ENCODE data around the gene CXCL14. TPM values are rescaled to one million over a fixed set of nuclear protein-coding genes. Genes with fewer than 3 reads are reported as not detected.

Gene CXCL14
- polyA plus RNA-seq, 1 of the 3 experiments (the other 2 are of a cell fraction), result 0.05 TPM

DNA sequence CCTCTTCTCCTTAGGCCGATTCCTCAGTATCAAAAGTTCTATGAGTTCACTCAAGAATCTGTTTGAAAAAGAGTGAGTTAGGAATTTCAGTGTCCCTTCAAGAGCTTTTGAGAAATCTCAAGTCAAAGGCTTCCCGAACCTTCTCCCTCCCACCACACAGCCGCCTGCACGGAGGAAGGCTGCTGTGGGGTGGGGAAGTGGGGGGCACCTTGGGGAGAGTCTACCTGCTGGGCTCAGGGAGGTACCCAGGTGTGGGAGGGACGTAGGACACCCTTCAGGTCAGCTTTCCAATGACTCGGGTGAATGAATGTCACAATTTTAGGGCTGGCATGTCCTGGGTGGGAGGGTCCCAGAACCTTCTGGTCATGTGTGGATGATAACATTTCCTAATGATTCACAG lies 17.5 kb downstream of the CXCL14 start:
- Histone ChIP-seq H3K4me3 (ENCODE audit: low read depth in 2 of 2, low read length in 1 of 2) (no peak overlapping the region), H2AFZ (ENCODE audit: low read depth) (0 out of 2 replicates have a peak overlapping the region, but pooled peaks have one; percentile 87), H3K9me2 (no peaks in the 10 kb centered on the region), H4K20me1 (ENCODE audit: insufficient read depth) (no peaks in the 10 kb centered on the region), H3F3A (replicated peaks; ENCODE audit: insufficient read depth) (no peaks in the 10 kb centered on the region), H3K27ac (ENCODE audit: low read depth in 2 of 2, low read length in 1 of 2) (no peak overlapping the region), H3K4me1 (ENCODE audit: control insufficient read depth in 1 of 2, insufficient read depth in 2 of 2, low read depth in 1 of 2, low read length in 1 of 2) (no peaks in the 10 kb centered on the region; a peak in 1 of 4 replicates), H3K9me3 (no peaks in the 10 kb centered on the region), H3K36me3 (replicated peaks in 1 of 2; ENCODE audit: control insufficient read depth in 1 of 2, insufficient read depth in 2 of 2, low read length in 1 of 2) (no peaks in the 10 kb centered on the region), H3K27me3 (ENCODE audit: insufficient read depth) (peaks cover 17% of the 10 kb centered on the region), H3K9ac (no peak overlapping the region), H3K79me2 (ENCODE audit: insufficient read depth) (no peaks in the 10 kb centered on the region), H3K4me2 (no peak overlapping the region)
- WGBS (ENCODE audit: low lambda C conversion rate), result 94% methylated on average over 4 of the region's 6 CpGs
- TF ChIP-seq TAF1 (IDR thresholded peaks at IDR 0.05; ENCODE audit: borderline replicate concordance, low read depth, low read length), result no peak
- no peak for TF ChIP-seq RXRA (IDR thresholded peaks at IDR 0.05; ENCODE audit: borderline replicate concordance, low read depth)
- no peak for TF ChIP-seq TEAD4 (IDR thresholded peaks at IDR 0.05; ENCODE audit: borderline replicate concordance, insufficient read depth)
- TF ChIP-seq FOSL2 (IDR thresholded peaks at IDR 0.05; ENCODE audit: borderline replicate concordance, low read depth), result no peak
- TF ChIP-seq JUND (IDR thresholded peaks at IDR 0.05), result no peak
- no peak for TF ChIP-seq FOXM1 (IDR thresholded peaks at IDR 0.05; ENCODE audit: low read depth)
- TF ChIP-seq, protein P1, sequence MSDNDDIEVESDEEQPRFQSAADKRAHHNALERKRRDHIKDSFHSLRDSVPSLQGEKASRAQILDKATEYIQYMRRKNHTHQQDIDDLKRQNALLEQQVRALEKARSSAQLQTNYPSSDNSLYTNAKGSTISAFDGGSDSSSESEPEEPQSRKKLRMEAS (IDR thresholded peaks at IDR 0.05; ENCODE audit: low read depth), result no peak
- ChIA-PET POLR2A (no interaction called here), CTCF (interaction anchor here (0.6 to 25.1 kb wide), 51 partner anchors 10 to 662 kb away, joined by 3 to 409 read pairs (median 4); partner anchors contain the start of gene SLC25A48)
- DNase-seq, result no peak

DNA sequence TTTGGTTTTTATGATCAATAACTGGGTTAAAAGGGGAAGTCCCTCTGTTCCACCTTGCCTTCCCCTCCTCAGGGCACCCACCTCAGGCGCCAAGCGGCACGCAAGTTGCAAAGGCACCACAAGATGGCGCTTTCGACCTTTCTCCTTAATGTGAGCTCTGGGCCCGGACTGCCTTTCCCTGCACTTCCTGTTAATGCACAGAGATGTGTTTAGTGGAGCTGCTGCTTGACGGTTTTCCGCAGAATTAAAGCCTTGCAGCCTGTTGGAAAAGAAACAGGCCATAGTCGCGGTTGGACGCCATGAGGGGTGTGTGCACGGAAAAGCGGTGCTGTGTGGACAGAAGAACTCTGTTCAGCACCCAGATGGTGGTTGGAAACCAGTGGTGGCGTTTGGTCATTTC lies 17.9 kb downstream of the CXCL14 start:
- Histone ChIP-seq H3K9ac (no peak overlapping the region), H3K27me3 (ENCODE audit: insufficient read depth) (peaks cover 21% of the 10 kb centered on the region), H3K79me2 (ENCODE audit: insufficient read depth) (no peaks in the 10 kb centered on the region), H3K27ac (ENCODE audit: low read depth in 2 of 2, low read length in 1 of 2) (no peak overlapping the region), H3K4me1 (ENCODE audit: control insufficient read depth in 1 of 2, insufficient read depth in 2 of 2, low read depth in 1 of 2, low read length in 1 of 2) (no peaks in the 10 kb centered on the region; a peak in 1 of 4 replicates), H4K20me1 (ENCODE audit: insufficient read depth) (no peaks in the 10 kb centered on the region), H3K4me2 (no peak overlapping the region), H3K9me3 (no peaks in the 10 kb centered on the region), H3F3A (replicated peaks; ENCODE audit: insufficient read depth) (no peaks in the 10 kb centered on the region), H3K36me3 (replicated peaks in 1 of 2; ENCODE audit: control insufficient read depth in 1 of 2, insufficient read depth in 2 of 2, low read length in 1 of 2) (no peaks in the 10 kb centered on the region), H2AFZ (ENCODE audit: low read depth) (0 out of 2 replicates have a peak overlapping the region, but pooled peaks have one; percentile 87), H3K4me3 (ENCODE audit: low read depth in 2 of 2, low read length in 1 of 2) (peak overlapping the region in 1 of 2 experiments; percentile 22; a peak in 1 of 4 replicates), H3K9me2 (no peaks in the 10 kb centered on the region)
- ChIA-PET CTCF (interaction anchor here (0.6 to 25.1 kb wide), 51 partner anchors 9 to 662 kb away, joined by 3 to 409 read pairs (median 4); partner anchors contain the start of gene SLC25A48), POLR2A (no interaction called here)
- TF ChIP-seq GATA2 (CRISPR knock-in tag; IDR thresholded peaks at IDR 0.05) (no peak), ELF1 (IDR thresholded peaks at IDR 0.05) (peak; percentile 67), FOXJ3 (CRISPR knock-in tag; IDR thresholded peaks at IDR 0.05) (no peak), SMC3 (IDR thresholded peaks at IDR 0.05; ENCODE audit: low read depth, low read length) (peak; percentile 80), RAD21 (IDR thresholded peaks at IDR 0.05; ENCODE audit: low read length) (peak; percentile 85)
- TF ChIP-seq, protein P2, sequence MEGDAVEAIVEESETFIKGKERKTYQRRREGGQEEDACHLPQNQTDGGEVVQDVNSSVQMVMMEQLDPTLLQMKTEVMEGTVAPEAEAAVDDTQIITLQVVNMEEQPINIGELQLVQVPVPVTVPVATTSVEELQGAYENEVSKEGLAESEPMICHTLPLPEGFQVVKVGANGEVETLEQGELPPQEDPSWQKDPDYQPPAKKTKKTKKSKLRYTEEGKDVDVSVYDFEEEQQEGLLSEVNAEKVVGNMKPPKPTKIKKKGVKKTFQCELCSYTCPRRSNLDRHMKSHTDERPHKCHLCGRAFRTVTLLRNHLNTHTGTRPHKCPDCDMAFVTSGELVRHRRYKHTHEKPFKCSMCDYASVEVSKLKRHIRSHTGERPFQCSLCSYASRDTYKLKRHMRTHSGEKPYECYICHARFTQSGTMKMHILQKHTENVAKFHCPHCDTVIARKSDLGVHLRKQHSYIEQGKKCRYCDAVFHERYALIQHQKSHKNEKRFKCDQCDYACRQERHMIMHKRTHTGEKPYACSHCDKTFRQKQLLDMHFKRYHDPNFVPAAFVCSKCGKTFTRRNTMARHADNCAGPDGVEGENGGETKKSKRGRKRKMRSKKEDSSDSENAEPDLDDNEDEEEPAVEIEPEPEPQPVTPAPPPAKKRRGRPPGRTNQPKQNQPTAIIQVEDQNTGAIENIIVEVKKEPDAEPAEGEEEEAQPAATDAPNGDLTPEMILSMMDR (IDR thresholded peaks at IDR 0.05), result peak; percentile 84
- DNase-seq, result peak; percentile 81
- 15% methylated on average over 14 of the region's 14 CpGs for WGBS (ENCODE audit: low lambda C conversion rate)
